ENCODE data around the gene TMEM184B. TPM values are rescaled to one million over a fixed set of nuclear protein-coding genes. Genes with fewer than 3 reads are reported as not detected.

Gene TMEM184B
- total RNA-seq, 1 experiment from 2014 or later = 7.9 TPM

- no peak for DNase-seq (ENCODE audit: extremely low read depth, low read depth)
Measured at GRCh38 chr22:38286915-38287669, 14.3 kb upstream of the TMEM184B start.

- DNase-seq (ENCODE audit: extremely low read depth, low read depth) = no peak
Measured at GRCh38 chr22:38285018-38285417, 12.2 kb upstream of the TMEM184B start.

- DNase-seq (ENCODE audit: extremely low read depth, low read depth) = no peak
Measured at GRCh38 chr22:38284042-38284402, 11.2 kb upstream of the TMEM184B start.

GRCh38 chr22:38282397-38282796, 9.6 kb upstream of the TMEM184B start:
- no peak for DNase-seq (ENCODE audit: extremely low read depth, low read depth)

GRCh38 chr22:38276166-38276565, 3.4 kb upstream of the TMEM184B start:
- no peak for DNase-seq (ENCODE audit: extremely low read depth, low read depth)

GRCh38 chr22:38273135-38273826, 471 bp upstream of the TMEM184B start:
- no peak for DNase-seq (ENCODE audit: extremely low read depth, low read depth)

- no peak for DNase-seq (ENCODE audit: extremely low read depth, low read depth)
Measured at GRCh38 chr22:38271927-38272372, 860 bp downstream of the TMEM184B start.

GRCh38 chr22:38271101-38271500, 1.7 kb downstream of the TMEM184B start:
- DNase-seq (ENCODE audit: extremely low read depth, low read depth) = no peak

GRCh38 chr22:38270091-38270992, 2.5 kb downstream of the TMEM184B start:
- no peak for DNase-seq (ENCODE audit: extremely low read depth, low read depth)

- no peak for DNase-seq (ENCODE audit: extremely low read depth, low read depth)
Measured at GRCh38 chr22:38269466-38269865, 3.3 kb downstream of the TMEM184B start.

- no peak for DNase-seq (ENCODE audit: extremely low read depth, low read depth)
Measured at GRCh38 chr22:38267086-38267485, 5.7 kb downstream of the TMEM184B start.

- no peak for DNase-seq (ENCODE audit: extremely low read depth, low read depth)
Measured at GRCh38 chr22:38266120-38266519, 6.7 kb downstream of the TMEM184B start.

GRCh38 chr22:38264322-38264843, 8.4 kb downstream of the TMEM184B start:
- no peak for DNase-seq (ENCODE audit: extremely low read depth, low read depth)

- no peak for DNase-seq (ENCODE audit: extremely low read depth, low read depth)
Measured at GRCh38 chr22:38262051-38262795, 10.6 kb downstream of the TMEM184B start.

GRCh38 chr22:38260761-38261681, 11.8 kb downstream of the TMEM184B start:
- DNase-seq (ENCODE audit: extremely low read depth, low read depth) = no peak

- no peak for DNase-seq (ENCODE audit: extremely low read depth, low read depth)
Measured at GRCh38 chr22:38259370-38259769, 13.4 kb downstream of the TMEM184B start.

- no peak for DNase-seq (ENCODE audit: extremely low read depth, low read depth)
Measured at GRCh38 chr22:38258895-38259294, 13.9 kb downstream of the TMEM184B start.

GRCh38 chr22:38257650-38258250, 15.1 kb downstream of the TMEM184B start:
- no peak for DNase-seq (ENCODE audit: extremely low read depth, low read depth)

- no peak for DNase-seq (ENCODE audit: extremely low read depth, low read depth)
Measured at GRCh38 chr22:38257181-38257580, 15.6 kb downstream of the TMEM184B start.

Measured in NCI-H460 (cell line).